NB4 (cell line): ENCODE results near the gene CCT5.
"Not testable (repeated sequence)": the region's sequence is repeated elsewhere in the genome, so short reads cannot be mapped to it uniquely, and the experiment has no call there.

Experiments used
- DNase-seq: peaks from one replicate; pipeline ENCODE4 v3.0.0; 2010; ENCODE audit warnings: low read depth
- H3K4me3 ChIP-seq: one replicate; pipeline ENCODE4 v1.5.1; 2011; ENCODE audit warnings: mild to moderate bottlenecking, low read depth, low read length, moderate library complexity
- CTCF ChIP-seq: IDR thresholded peaks from one replicate; pipeline ENCODE4 v1.5.1; 2012; ENCODE audit warnings: low read depth, low read length
- MAX ChIP-seq: IDR thresholded peaks from 2 replicates; pipeline ENCODE4 v1.6.1; 2011; ENCODE audit warnings: low read depth, low read length
- MYC ChIP-seq: IDR thresholded peaks from 2 replicates; pipeline ENCODE4 v1.6.1; 2011; ENCODE audit warnings: low read depth, low read length
- POLR2A ChIP-seq: IDR thresholded peaks from 2 replicates; pipeline ENCODE4 v1.6.1; 2011; ENCODE audit warnings: mild to moderate bottlenecking; ENCODE audit not compliant: insufficient read length; ENCODE audit errors: extremely low read depth

The CCT5 gene

GRCh38 chr5:10308844-10309243 lies 58.8 kb downstream of the CCT5 start:
- TF ChIP-seq CTCF (no peak), MYC (no peak), MAX (no peak), POLR2A (no peak)
- H3K4me3 ChIP-seq, result no peak overlapping the region
- no peak for DNase-seq

DNA sequence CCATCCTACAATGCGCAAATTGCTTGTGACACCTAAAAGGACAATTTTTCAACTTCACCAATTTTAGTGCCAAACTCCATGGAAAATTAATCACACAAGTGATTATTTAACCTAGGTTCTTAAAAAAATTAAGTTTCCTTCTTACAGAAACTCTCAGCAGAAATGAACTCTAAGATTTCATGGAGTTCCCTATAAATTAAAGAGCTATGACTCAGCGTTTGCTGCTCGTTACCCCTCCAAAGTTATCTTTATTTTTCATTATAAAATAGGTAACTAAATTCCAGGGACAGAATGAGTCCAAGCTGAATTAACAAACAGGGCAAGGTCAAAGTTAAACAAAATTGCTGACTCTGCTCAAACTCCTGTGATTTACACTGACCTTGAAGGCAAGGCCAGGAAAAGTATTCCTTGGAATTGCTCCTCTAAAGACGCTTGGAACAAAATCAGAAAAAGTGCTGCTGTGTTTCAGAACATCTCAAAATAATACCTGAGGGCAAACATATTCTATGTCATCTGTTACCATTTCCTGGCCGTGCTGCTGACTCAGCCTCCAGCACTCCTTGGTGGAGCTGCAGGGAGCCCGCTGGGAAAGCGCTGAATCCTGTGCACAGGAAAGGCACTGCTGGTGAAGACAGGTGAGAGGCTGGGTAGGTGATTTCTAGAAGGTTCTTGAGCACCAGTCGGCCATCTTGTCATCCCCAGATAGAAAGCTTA lies 60.1 kb downstream of the CCT5 start:
- DNase-seq, result no peak
- TF ChIP-seq POLR2A (no peak), MYC (no peak), MAX (no peak), CTCF (no peak)
- H3K4me3 ChIP-seq, result no peak overlapping the region

DNA sequence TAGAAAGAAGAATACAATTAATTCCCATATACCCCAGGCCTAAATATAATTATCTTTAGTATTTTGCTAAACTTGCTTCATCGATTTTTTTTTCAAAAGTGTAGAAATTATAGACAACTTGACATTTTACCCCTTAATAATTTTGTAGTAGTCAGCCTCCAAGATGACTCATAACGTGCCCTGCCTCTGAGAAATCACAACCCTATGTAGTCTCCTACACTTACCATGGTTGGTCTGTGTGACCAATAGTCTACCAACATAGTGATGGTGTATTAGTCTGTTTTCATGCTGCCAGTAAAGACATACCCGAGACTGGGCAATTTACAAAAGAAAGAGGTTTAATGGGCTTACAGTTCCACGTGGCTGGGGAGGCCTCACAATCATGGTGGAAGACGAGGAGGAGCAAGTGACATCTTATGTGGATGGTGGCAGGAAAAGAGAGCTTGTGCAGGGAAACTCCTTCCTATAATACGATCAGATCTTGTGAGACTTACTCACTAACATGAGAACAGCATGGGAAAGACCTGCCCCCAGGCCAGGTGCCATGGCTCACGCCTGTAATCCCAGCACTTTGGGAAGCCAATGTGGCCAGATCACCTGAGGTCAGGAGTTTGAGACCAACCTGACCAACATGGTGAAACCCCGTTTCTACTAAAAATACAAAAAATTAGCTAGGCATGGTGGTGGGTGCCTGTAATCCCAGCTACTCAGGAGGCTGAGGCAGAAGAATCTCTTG lies 60.9 kb downstream of the CCT5 start:
- H3K4me3 ChIP-seq, DNase-seq: not testable (repeated sequence)

- TF ChIP-seq CTCF, result no peak
- TF ChIP-seq POLR2A, result no peak
- TF ChIP-seq MYC, result no peak
- TF ChIP-seq MAX, result no peak
- no peak for DNase-seq
- H3K4me3 ChIP-seq, result no peak overlapping the region
Measured at GRCh38 chr5:10311595-10312425, 61.7 kb downstream of the CCT5 start.

- no peak for DNase-seq
- no peak overlapping the region for H3K4me3 ChIP-seq
- TF ChIP-seq CTCF, result no peak
- no peak for TF ChIP-seq MYC
- TF ChIP-seq MAX, result no peak
- TF ChIP-seq POLR2A, result no peak
Measured at GRCh38 chr5:10315201-10315600, 65.1 kb downstream of the CCT5 start.
